ENCODE results near the gene PITPNC1. TPM values are rescaled to one million over a fixed set of nuclear protein-coding genes. Genes with fewer than 3 reads are reported as not detected.
A peak's percentile ranks its signal among the peaks of the same experiment; 100 is the strongest.
"Not testable (repeated sequence)": the region's sequence is repeated elsewhere in the genome, so short reads cannot be mapped to it uniquely, and the experiment has no call there.

The PITPNC1 gene
- total RNA-seq: 10 to 100 TPM; 12.5 to 18.1 TPM

- Histone ChIP-seq H3K27me3 (no peaks in the 10 kb centered on the region), H3K4me3 (peak within 1 kb of the TSS; percentile 84), H3K4me1 (peaks cover 0 to 28% of the 10 kb centered on the region in 2 donors), H3K27ac (peak within 1 kb of the TSS; percentile 97), H3K9me3 (no peaks in the 10 kb centered on the region), H3K36me3 (no peaks in the 10 kb centered on the region)
- TF ChIP-seq, protein P1, sequence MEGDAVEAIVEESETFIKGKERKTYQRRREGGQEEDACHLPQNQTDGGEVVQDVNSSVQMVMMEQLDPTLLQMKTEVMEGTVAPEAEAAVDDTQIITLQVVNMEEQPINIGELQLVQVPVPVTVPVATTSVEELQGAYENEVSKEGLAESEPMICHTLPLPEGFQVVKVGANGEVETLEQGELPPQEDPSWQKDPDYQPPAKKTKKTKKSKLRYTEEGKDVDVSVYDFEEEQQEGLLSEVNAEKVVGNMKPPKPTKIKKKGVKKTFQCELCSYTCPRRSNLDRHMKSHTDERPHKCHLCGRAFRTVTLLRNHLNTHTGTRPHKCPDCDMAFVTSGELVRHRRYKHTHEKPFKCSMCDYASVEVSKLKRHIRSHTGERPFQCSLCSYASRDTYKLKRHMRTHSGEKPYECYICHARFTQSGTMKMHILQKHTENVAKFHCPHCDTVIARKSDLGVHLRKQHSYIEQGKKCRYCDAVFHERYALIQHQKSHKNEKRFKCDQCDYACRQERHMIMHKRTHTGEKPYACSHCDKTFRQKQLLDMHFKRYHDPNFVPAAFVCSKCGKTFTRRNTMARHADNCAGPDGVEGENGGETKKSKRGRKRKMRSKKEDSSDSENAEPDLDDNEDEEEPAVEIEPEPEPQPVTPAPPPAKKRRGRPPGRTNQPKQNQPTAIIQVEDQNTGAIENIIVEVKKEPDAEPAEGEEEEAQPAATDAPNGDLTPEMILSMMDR (IDR thresholded peaks at IDR 0.05): peak in 1 of 2 donors; percentile 1
- DNase-seq (ENCODE audit: low spot score): peak; percentile 87
These were observed at the start of gene PITPNC1 for GRCh38 chr17:67376737-67377487. Gene PITPNC1, plus strand, starts transcription at chr17:67377281.

DNA sequence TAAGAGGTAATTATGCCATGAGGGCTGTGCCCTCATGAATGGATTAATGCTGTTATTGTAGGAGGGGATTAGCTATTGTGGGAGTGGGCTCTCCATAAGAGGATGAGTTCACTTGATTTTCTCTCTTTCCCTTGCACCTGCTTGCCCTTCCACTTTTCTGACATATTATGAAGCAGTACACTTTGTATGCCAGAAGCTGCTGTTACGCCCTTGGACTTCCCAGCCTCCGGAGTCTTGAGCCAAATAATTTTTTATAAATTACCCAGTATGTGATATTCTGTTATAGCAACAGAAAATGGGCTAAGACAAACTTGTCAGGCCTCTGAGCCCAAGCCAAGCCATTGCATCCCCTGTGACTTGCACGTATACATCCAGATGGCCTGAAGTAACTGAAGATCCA, 49.1 kb upstream of the PITPNC1 start:
- Histone ChIP-seq H3K27me3 (no peaks in the 10 kb centered on the region), H3K27ac (no peak overlapping the region), H3K4me1 (no peaks in the 10 kb centered on the region), H3K4me3 (no peak overlapping the region), H3K36me3 (no peaks in the 10 kb centered on the region), H3K9me3 (no peaks in the 10 kb centered on the region)
- no peak for DNase-seq (ENCODE audit: low spot score)
- TF ChIP-seq, protein P1 (IDR thresholded peaks at IDR 0.05): no peak

DNA sequence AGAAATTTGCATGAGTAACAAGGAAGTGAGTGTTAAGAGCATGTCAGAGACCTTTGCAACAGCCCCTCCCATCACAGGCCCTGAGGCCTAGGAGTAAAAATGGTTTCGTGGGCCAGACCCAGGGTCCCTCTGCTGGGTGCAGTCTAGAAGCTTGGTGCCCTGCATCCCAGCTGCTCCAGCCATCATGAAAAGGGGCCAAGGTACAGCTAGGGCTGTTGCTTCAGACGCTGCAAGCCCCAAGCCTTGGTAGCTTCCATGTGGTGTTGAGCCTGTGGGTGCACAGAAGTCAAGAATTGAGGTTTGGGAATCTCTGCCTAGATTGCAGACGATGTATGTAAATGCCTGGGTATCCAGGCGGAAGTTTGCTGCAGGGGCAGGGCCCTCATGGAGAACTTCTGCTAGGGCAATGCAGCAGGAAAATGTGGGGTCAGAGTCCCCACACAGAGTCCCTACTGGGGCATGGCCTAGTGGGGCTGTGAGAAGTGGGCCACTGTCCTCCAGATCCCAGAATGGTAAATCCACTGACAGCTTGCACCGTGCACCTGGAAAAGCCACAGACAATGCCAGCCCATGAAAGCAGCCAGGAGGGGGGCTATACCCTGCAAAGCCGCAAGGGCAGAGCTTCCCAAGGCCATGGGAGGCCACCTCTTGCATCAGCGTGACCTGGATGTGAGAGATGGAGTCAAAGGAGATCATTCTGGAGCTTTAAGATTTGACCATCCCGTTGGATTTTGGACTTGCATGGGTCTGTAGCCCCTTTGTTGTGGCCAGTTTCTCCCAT, 45.5 kb upstream of the PITPNC1 start:
- not testable (repeated sequence) for H3K27ac ChIP-seq, H3K27me3 ChIP-seq, H3K4me1 ChIP-seq, H3K4me3 ChIP-seq, H3K36me3 ChIP-seq, H3K9me3 ChIP-seq
- DNase-seq (ENCODE audit: low spot score): peak; percentile 34

- H3K27ac ChIP-seq; H3K27me3 ChIP-seq; H3K4me1 ChIP-seq; H3K36me3 ChIP-seq; H3K4me3 ChIP-seq; DNase-seq (ENCODE audit: low spot score); H3K9me3 ChIP-seq: not testable (repeated sequence)
These were observed 44.9 kb upstream of the PITPNC1 start for GRCh38 chr17:67332162-67332508.

DNA sequence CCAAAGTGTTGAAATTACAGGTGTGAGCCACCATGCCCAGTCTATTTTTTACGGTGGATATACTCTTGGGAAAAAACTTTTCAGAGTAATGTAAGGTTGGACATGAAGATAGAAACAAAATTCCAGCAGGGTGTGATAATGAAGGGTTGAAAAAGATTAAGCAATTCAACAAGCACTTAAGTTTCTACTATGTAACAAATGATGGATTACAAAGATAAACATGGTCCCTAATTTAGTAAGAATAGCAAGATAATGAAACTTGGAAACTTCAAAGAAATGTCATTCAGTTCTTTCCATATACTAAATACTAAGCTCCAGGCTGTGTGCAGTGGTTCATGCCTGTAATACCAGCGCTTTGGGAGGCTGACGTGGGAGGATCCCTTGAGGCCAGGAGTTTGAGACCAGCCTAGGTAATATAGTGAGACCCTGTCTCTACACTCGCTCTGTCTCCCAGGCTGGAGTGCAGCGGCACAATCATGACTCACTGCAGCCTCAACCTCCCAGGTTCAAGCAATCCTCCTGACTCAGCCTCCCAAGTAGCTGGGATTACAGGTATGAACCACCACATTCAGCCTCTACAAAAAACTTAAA, 41.7 kb upstream of the PITPNC1 start:
- H3K9me3 ChIP-seq: no peaks in the 10 kb centered on the region
- no peak overlapping the region for H3K4me3 ChIP-seq
- no peaks in the 10 kb centered on the region for H3K27me3 ChIP-seq
- no peak for DNase-seq (ENCODE audit: low spot score)
- no peaks in the 10 kb centered on the region for H3K4me1 ChIP-seq
- TF ChIP-seq, protein P1 (IDR thresholded peaks at IDR 0.05): no peak
- H3K36me3 ChIP-seq: peaks cover 9% of the 10 kb centered on the region
- H3K27ac ChIP-seq: no peak overlapping the region

DNA sequence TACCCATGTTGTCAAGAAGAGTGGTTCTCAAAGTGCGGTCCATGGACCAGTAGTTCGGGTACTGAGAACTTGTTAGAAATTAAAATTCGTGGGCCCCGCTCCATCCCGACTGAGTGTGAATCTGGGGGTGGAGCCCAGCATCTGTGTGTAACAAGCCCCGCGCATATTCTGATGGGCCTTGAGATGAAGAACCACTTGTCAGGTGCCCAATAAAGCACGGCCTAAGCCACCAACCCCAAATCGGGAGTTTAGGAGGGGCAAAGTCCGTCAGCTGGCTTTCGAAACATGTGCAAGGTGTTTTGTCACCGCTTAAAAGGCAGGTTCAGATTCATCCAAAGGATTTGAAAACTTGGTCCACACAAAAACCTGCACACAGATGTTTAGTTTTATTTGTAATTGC, 40.2 kb upstream of the PITPNC1 start:
- DNase-seq (ENCODE audit: low spot score): no peak
- Histone ChIP-seq H3K36me3 (peaks cover 24% of the 10 kb centered on the region), H3K4me1 (no peaks in the 10 kb centered on the region), H3K27ac (no peak overlapping the region), H3K27me3 (no peaks in the 10 kb centered on the region), H3K4me3 (no peak overlapping the region), H3K9me3 (no peaks in the 10 kb centered on the region)
- TF ChIP-seq, protein P1 (IDR thresholded peaks at IDR 0.05): no peak

DNA sequence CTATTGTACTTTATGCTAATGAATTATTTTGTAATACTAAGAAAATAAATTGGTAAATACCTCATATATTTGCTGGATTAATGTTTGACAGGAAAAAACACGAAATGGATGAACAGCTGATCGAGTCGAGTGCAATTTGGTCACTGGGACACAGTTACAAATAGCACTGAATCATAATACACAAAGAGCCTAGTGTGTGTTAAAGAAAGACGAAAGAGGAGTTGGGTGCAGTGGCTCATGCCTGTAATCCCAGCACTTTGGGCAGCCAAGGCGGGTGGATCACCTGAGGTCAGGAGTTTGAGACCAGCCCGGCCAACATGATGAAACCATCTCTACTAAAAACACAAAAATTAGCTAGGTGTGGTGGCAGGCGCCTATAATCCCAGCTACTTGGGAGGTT, 38.7 kb upstream of the PITPNC1 start:
- not testable (repeated sequence) for H3K27ac ChIP-seq; H3K4me3 ChIP-seq; DNase-seq (ENCODE audit: low spot score); H3K27me3 ChIP-seq; H3K4me1 ChIP-seq; H3K9me3 ChIP-seq
- peaks cover 39% of the 10 kb centered on the region for H3K36me3 ChIP-seq

All from right atrium auricular region (tissue), 2 donors.